ENCODE measurements around the gene INSC.

DNA sequence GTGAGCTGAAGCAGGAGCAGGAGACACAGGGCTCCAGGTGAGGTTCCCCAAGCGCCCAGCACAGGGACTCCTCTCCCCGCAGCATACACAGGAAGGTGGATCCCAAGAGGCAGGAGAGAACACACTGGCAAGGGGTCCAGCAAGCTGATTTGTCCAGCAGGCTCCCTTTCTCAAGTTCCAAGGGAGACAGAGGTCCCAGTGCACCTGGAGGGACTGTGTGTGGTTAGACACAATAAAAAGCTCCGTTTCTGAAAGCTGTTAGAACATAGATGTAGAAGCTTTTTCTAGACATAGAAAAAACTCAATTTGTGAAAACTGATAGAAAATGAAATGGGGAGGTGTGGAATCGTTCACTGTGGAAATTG is 39.6 kb upstream of the INSC start:
- TF ChIP-seq, protein P1, sequence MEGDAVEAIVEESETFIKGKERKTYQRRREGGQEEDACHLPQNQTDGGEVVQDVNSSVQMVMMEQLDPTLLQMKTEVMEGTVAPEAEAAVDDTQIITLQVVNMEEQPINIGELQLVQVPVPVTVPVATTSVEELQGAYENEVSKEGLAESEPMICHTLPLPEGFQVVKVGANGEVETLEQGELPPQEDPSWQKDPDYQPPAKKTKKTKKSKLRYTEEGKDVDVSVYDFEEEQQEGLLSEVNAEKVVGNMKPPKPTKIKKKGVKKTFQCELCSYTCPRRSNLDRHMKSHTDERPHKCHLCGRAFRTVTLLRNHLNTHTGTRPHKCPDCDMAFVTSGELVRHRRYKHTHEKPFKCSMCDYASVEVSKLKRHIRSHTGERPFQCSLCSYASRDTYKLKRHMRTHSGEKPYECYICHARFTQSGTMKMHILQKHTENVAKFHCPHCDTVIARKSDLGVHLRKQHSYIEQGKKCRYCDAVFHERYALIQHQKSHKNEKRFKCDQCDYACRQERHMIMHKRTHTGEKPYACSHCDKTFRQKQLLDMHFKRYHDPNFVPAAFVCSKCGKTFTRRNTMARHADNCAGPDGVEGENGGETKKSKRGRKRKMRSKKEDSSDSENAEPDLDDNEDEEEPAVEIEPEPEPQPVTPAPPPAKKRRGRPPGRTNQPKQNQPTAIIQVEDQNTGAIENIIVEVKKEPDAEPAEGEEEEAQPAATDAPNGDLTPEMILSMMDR (conservative IDR thresholded peaks at IDR 0.05) = 0 out of 2 replicates have a peak, but pooled peaks have one; percentile 17
- no peak for TF ChIP-seq EZH2 (IDR thresholded peaks at IDR 0.05; ENCODE audit: low read depth)
